ENCODE results near the gene CDK5R1. TPM values are rescaled to one million over a fixed set of nuclear protein-coding genes. Genes with fewer than 3 reads are reported as not detected.

Gene CDK5R1
- total and polyA plus RNA-seq, 5 experiments from 2014 or later, result 5.9 to 17.8 (median 12.0) TPM

Other genes starting within 250 kb of the CDK5R1 start
- not detected for gene RHBDL3, start 221.2 kb upstream of the CDK5R1 start, total RNA-seq
- gene RHBDL3, start 221.2 kb upstream of the CDK5R1 start, polyA plus RNA-seq, result not detected
- 10 to 100 TPM; 25.6 to 28.0 TPM for gene C17orf75, start 144.8 kb upstream of the CDK5R1 start, total RNA-seq
- 10 to 100 TPM in 1 of 3 donors, 1 to 10 TPM in 2; 8.4 to 12.3 (median 9.8) TPM for gene C17orf75, start 144.8 kb upstream of the CDK5R1 start, polyA plus RNA-seq
- 100 to 1,000 TPM; 285 to 287 TPM for gene ZNF207, start 136.8 kb upstream of the CDK5R1 start, total RNA-seq
- gene ZNF207, start 136.8 kb upstream of the CDK5R1 start, polyA plus RNA-seq, result 100 to 1,000 TPM; 120 to 137 (median 127) TPM
- gene PSMD11, start 42.5 kb upstream of the CDK5R1 start, total RNA-seq, result 10 to 100 TPM; 64.9 to 72.2 TPM
- gene PSMD11, start 42.5 kb upstream of the CDK5R1 start, polyA plus RNA-seq, result 100 to 1,000 TPM; 102 to 122 (median 112) TPM